CD14-positive monocyte (primary cell): ENCODE measurements around the gene GMEB2. TPM values are rescaled to one million over a fixed set of nuclear protein-coding genes. Genes with fewer than 3 reads are reported as not detected.
"Not testable (repeated sequence)": the region's sequence is repeated elsewhere in the genome, so short reads cannot be mapped to it uniquely, and the experiment has no call there.

Source experiments
- DNase-seq, 3 donors: peaks; one replicate each; pipeline ENCODE4 v3.0.0-alpha.2; 2011 to 2022
- H2AFZ ChIP-seq: 2 replicates; pipeline ENCODE4 v1.6.0; 2012; ENCODE audit warnings: mild to moderate bottlenecking, low read depth, low read length, inconsistent platforms; ENCODE audit not compliant: insufficient read depth, poor library complexity, severe bottlenecking
- H3K27ac ChIP-seq, 2 donors: 1 replicate in 1 of 2; 2 replicates in 1 of 2; pipeline ENCODE4 v1.5.1; 2012 to 2013; ENCODE audit warnings: low read length in 2 of 2, control low read depth in 1 of 2, inconsistent platforms in 1 of 2, low read depth in 1 of 2, mild to moderate bottlenecking in 1 of 2
- H3K27me3 ChIP-seq, 2 donors: one replicate each; pipeline versions ENCODE4 v1.6.0 to v1.6.1; 2011 to 2013; ENCODE audit warnings: low read length in 2 of 2; ENCODE audit not compliant: control insufficient read depth in 2 of 2, insufficient read depth in 2 of 2
- H3K36me3 ChIP-seq, 2 donors: replicated peaks in 1 of 2; 1 replicate in 1 of 2; 2 replicates in 1 of 2; pipeline versions ENCODE4 v1.5.1 to v1.6.1; 2012 to 2013; ENCODE audit warnings: low read length in 2 of 2, control low read depth in 1 of 2, inconsistent platforms in 1 of 2, mild to moderate bottlenecking in 1 of 2; ENCODE audit not compliant: insufficient read depth in 2 of 2, control insufficient read depth in 1 of 2
- H3K4me1 ChIP-seq, 2 donors: 1 replicate in 1 of 2; 2 replicates in 1 of 2; pipeline versions ENCODE4 v1.5.1 to v1.6.1; 2012 to 2013; ENCODE audit warnings: low read length in 2 of 2, control low read depth in 1 of 2, inconsistent platforms in 1 of 2, mild to moderate bottlenecking in 1 of 2, moderate library complexity in 1 of 2; ENCODE audit not compliant: insufficient read depth in 2 of 2, control insufficient read depth in 1 of 2
- H3K4me2 ChIP-seq: replicated peaks from 2 replicates; pipeline ENCODE3; 2012; ENCODE audit warnings: low read length, moderate library complexity, mild to moderate bottlenecking; ENCODE audit not compliant: poor library complexity, severe bottlenecking; ENCODE audit errors: extremely low read depth
- H3K4me3 ChIP-seq, 3 experiments: fragments of 200-600 bp in 1 of 3; sonication (generic) in 1 of 3; replicated peaks in 1 of 3; 1 replicate in 2 of 3; 2 replicates in 1 of 3; pipeline ENCODE4 v1.5.1; 2011 to 2013; ENCODE audit warnings: low read length in 3 of 3, mild to moderate bottlenecking in 3 of 3, control low read depth in 2 of 3, low read depth in 2 of 3, inconsistent platforms in 1 of 3, moderate library complexity in 1 of 3
- H3K79me2 ChIP-seq: 2 replicates; pipeline ENCODE4 v1.6.0; 2012; ENCODE audit warnings: mild to moderate bottlenecking, control low read depth, inconsistent platforms, low read length, moderate library complexity; ENCODE audit not compliant: insufficient read depth
- H3K9ac ChIP-seq: 2 replicates; pipeline ENCODE4 v1.6.0; 2017; ENCODE audit warnings: low read length, mild to moderate bottlenecking; ENCODE audit not compliant: insufficient read depth, poor library complexity, severe bottlenecking
- H3K9me3 ChIP-seq, 2 donors: replicated peaks in 1 of 2; 1 replicate in 1 of 2; 2 replicates in 1 of 2; pipeline versions ENCODE4 v1.5.1 to v1.6.1; 2012 to 2013; ENCODE audit warnings: low read length in 2 of 2, control low read depth in 1 of 2; ENCODE audit not compliant: control insufficient read depth in 1 of 2, insufficient read depth in 1 of 2
- H4K20me1 ChIP-seq: 2 replicates; pipeline ENCODE4 v1.6.0; 2012; ENCODE audit warnings: mild to moderate bottlenecking, low read length, control low read depth, moderate library complexity; ENCODE audit not compliant: insufficient read depth
- H3K27ac Mint-ChIP-seq, 7 donors: one replicate each; pipeline ENCODE4 v1.8.0; 2020; ENCODE audit warnings: mild to moderate bottlenecking in 7 of 7, mixed read lengths in 7 of 7, moderate library complexity in 6 of 7, inconsistent platforms in 2 of 7
- H3K27me3 Mint-ChIP-seq, 3 donors: one replicate each; pipeline ENCODE4 v1.8.0; 2021 to 2022; ENCODE audit warnings: low read depth in 3 of 3, mild to moderate bottlenecking in 3 of 3, mixed read lengths in 3 of 3, moderate library complexity in 3 of 3, inconsistent platforms in 1 of 3
- H3K36me3 Mint-ChIP-seq, 2 donors: one replicate each; pipeline ENCODE4 v1.8.0; 2020; ENCODE audit warnings: mixed read lengths in 2 of 2, inconsistent platforms in 1 of 2, mild to moderate bottlenecking in 1 of 2
- H3K4me1 Mint-ChIP-seq: one replicate; pipeline ENCODE4 v1.8.0; 2020; ENCODE audit warnings: mild to moderate bottlenecking, mixed read lengths
- H3K4me3 Mint-ChIP-seq, 2 donors: one replicate each; pipeline ENCODE4 v1.8.0; 2020; ENCODE audit warnings: mild to moderate bottlenecking in 2 of 2, mixed read lengths in 2 of 2, moderate library complexity in 1 of 2
- H3K9me3 Mint-ChIP-seq, 7 donors: one replicate each; pipeline ENCODE4 v1.8.0; 2020 to 2022; ENCODE audit warnings: mixed read lengths in 7 of 7, mild to moderate bottlenecking in 6 of 7, moderate library complexity in 6 of 7, inconsistent platforms in 2 of 7
- WGBS: methylation state at CpG from one replicate; pipeline ENCODE4 v1.1.5; 2013; ENCODE audit warnings: missing lambda C conversion rate; ENCODE audit not compliant: insufficient coverage; 5-methylcytosine and 5-hydroxymethylcytosine counted together
- intact Hi-C, 2 donors: fragments of 100-400 bp; cut with micrococcal nuclease; formaldehyde crosslinking; loops; one replicate each; pipeline versions ENCODE4 v1.15.0 to v1.15.1; 2023
- polyA plus RNA-seq, 3 donors: library from polyadenylated mRNA; depleted of rRNA in 1 of 3; unstranded in 2 of 3; stranded (reverse) in 1 of 3; fragments of 300-500 nt in 2 of 3; fragments of >200 nt in 1 of 3; fragmentation: Illumina TruSeq in 2 of 3; gene quantifications; 1 replicate in 2 of 3; 2 replicates in 1 of 3; pipeline ENCODE4 v1.2.3, GENCODE V29; 2012 to 2021
- TF ChIP-seq, protein P1 (sequence below): fragments of 200-600 bp; IDR thresholded peaks from one replicate; pipeline ENCODE4 v1.8.0; 2022; ENCODE audit warnings: antibody characterized with exemption, mild to moderate bottlenecking

GMEB2 gene
- polyA plus RNA-seq, 3 donors = 2.7 to 11.7 (median 3.8) TPM

DNA sequence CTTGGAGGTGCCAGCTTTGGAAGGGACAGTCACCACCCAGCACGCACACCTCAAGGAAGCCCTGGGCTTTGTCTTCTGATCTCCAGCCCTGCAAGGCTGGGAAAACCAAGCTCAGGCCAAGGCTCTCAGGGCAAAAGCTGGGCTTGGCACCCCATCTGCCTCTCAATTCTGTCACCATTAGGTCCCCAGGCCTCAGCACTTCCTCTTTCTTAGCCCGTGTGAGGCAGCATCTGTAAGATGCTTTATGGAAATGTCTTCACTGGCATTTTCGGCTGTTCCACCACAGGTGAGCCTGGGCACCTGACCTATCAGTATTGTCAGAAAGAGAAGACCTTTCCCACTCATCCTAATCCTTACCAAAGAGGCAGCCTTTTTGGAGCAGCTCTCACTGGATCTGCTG lies 24.6 kb downstream of the GMEB2 start:
- Mint-ChIP-seq H3K4me3 (no peak overlapping the region), H3K9me3 (peaks cover 0 to 7% (median 2%) of the 10 kb centered on the region in 7 donors), H3K27ac (peak overlapping the region in 1 of 7 donors; percentile 68), H3K4me1 (peaks cover 15% of the 10 kb centered on the region), H3K36me3 (peaks cover 55 to 86% of the 10 kb centered on the region in 2 donors), H3K27me3 (peaks cover 0 to 5% (median 0%) of the 10 kb centered on the region in 3 donors)
- TF ChIP-seq, protein P1, sequence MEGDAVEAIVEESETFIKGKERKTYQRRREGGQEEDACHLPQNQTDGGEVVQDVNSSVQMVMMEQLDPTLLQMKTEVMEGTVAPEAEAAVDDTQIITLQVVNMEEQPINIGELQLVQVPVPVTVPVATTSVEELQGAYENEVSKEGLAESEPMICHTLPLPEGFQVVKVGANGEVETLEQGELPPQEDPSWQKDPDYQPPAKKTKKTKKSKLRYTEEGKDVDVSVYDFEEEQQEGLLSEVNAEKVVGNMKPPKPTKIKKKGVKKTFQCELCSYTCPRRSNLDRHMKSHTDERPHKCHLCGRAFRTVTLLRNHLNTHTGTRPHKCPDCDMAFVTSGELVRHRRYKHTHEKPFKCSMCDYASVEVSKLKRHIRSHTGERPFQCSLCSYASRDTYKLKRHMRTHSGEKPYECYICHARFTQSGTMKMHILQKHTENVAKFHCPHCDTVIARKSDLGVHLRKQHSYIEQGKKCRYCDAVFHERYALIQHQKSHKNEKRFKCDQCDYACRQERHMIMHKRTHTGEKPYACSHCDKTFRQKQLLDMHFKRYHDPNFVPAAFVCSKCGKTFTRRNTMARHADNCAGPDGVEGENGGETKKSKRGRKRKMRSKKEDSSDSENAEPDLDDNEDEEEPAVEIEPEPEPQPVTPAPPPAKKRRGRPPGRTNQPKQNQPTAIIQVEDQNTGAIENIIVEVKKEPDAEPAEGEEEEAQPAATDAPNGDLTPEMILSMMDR = no peak
- Histone ChIP-seq H3K4me3 (no peak overlapping the region), H3K9ac (no peak overlapping the region), H3K36me3 (peaks cover 48 to 70% of the 10 kb centered on the region in 2 donors), H3K27ac (no peak overlapping the region), H4K20me1 (peaks cover 13% of the 10 kb centered on the region), H3K4me1 (peaks cover 4 to 9% of the 10 kb centered on the region in 2 donors), H2AFZ (no peak overlapping the region), H3K79me2 (no peaks in the 10 kb centered on the region), H3K4me2 (no peak overlapping the region), H3K27me3 (no peaks in the 10 kb centered on the region), H3K9me3 (no peaks in the 10 kb centered on the region)
- 62% methylated on average over 3 of the region's 3 CpGs for WGBS
- intact Hi-C loops = no loop called here
- no peak for DNase-seq

DNA sequence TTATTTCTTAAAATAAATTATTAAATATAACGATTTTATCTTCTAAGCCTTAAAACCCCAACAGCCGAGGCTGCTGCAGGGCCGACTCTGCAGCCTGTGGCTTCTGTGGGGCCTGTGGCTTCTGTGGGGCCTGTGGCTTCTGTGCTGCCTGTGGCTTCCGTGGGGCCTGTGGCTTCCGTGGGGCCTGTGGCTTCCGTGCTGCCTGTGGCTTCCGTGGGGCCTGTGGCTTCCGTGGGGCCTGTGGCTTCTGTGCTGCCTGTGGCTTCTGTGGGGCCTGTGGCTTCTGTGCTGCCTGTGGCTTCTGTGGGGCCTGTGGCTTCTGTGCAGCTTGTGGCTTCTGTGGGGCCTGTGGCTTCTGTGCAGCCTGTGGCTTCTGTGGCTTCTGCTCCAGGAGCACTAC lies 25.2 kb downstream of the GMEB2 start:
- intact Hi-C loops, H3K9me3 ChIP-seq, H3K79me2 ChIP-seq, H3K27ac Mint-ChIP-seq, H3K27me3 ChIP-seq, H3K9me3 Mint-ChIP-seq, H3K27me3 Mint-ChIP-seq, DNase-seq, H3K4me1 ChIP-seq, H3K4me2 ChIP-seq, H3K4me3 ChIP-seq, H2AFZ ChIP-seq, H3K27ac ChIP-seq, H3K9ac ChIP-seq, H3K4me3 Mint-ChIP-seq: not testable (repeated sequence)
- peaks cover 11% of the 10 kb centered on the region for H3K4me1 Mint-ChIP-seq
- 0% methylated on average over 1 of the region's 8 CpGs for WGBS
- peaks cover 12% of the 10 kb centered on the region for H4K20me1 ChIP-seq
- H3K36me3 Mint-ChIP-seq = peaks cover 58 to 89% of the 10 kb centered on the region in 2 donors
- peaks cover 48 to 73% of the 10 kb centered on the region in 2 donors for H3K36me3 ChIP-seq
